T-cell (primary cell): Measurements from ENCODE around the gene CNN1. TPM values are rescaled to one million over a fixed set of nuclear protein-coding genes. Genes with fewer than 3 reads are reported as not detected.
A peak's percentile ranks its signal among the peaks of the same experiment; 100 is the strongest.
"Not testable (repeated sequence)": the region's sequence is repeated elsewhere in the genome, so short reads cannot be mapped to it uniquely, and the experiment has no call there.

Experiments used
- ATAC-seq, 4 experiments: fragments of 200-7000 bp in 3 of 4; fragments of 150-1000 bp in 1 of 4; cut with Tn5 transposase; replicated peaks in 1 of 4; 1 replicate in 3 of 4; 2 replicates in 1 of 4; pipeline ENCODE4 v1.10.0; 2021; ENCODE audit warnings: moderate library complexity in 3 of 4, mild to moderate bottlenecking in 2 of 4, moderate number of reproducible peaks in 1 of 4
- CTCF ChIA-PET, 2 donors: fragments of 300-600 bp; sonication (Branson Sonifier 250); formaldehyde crosslinking; loops; one replicate each; lab custom pipeline; 2022; ENCODE audit warnings: antibody characterized with exemption in 2 of 2; lab: Charles Lee
- POLR2A ChIA-PET, 2 donors: fragments of 300-600 bp; sonication (Branson Sonifier 250); formaldehyde crosslinking; loops; one replicate each; lab custom pipeline; 2022; ENCODE audit warnings: antibody characterized with exemption in 2 of 2; lab: Charles Lee
- DNase-seq, 35 experiments: peaks; one replicate each; pipeline versions ENCODE4 v3.0.0 to v3.0.0-alpha.2; 2013 to 2023
- H3K27ac ChIP-seq: one replicate; pipeline ENCODE4 v1.5.1; 2013; ENCODE audit warnings: low read length
- H3K27me3 ChIP-seq, 2 experiments: replicated peaks in 1 of 2; 1 replicate in 1 of 2; 2 replicates in 1 of 2; pipeline versions ENCODE4 v1.6.1 to v1.7.0; 2013; ENCODE audit warnings: low read length in 1 of 2, mixed read lengths in 1 of 2; ENCODE audit not compliant: control insufficient read depth in 2 of 2, insufficient read depth in 2 of 2; ENCODE audit errors: extremely low read depth in 1 of 2
- H3K36me3 ChIP-seq, 2 donors: 1 replicate in 1 of 2; 2 replicates in 1 of 2; pipeline versions ENCODE4 v1.6.1 to v1.7.0; 2013; ENCODE audit warnings: low read length in 1 of 2; ENCODE audit not compliant: control insufficient read depth in 2 of 2, insufficient read depth in 1 of 2; ENCODE audit errors: extremely low read depth in 1 of 2
- H3K4me1 ChIP-seq, 2 experiments: 1 replicate in 1 of 2; 2 replicates in 1 of 2; pipeline versions ENCODE4 v1.6.1 to v1.7.0; 2013; ENCODE audit warnings: low read length in 2 of 2, mixed read lengths in 1 of 2; ENCODE audit not compliant: insufficient read depth in 2 of 2, control insufficient read depth in 1 of 2; ENCODE audit errors: extremely low read depth in 1 of 2
- H3K4me3 ChIP-seq, 2 donors: 1 replicate in 1 of 2; 2 replicates in 1 of 2; pipeline versions ENCODE4 v1.5.1 to v1.7.0; 2013; ENCODE audit warnings: mild to moderate bottlenecking in 2 of 2, low read length in 1 of 2, moderate library complexity in 1 of 2; ENCODE audit not compliant: control insufficient read depth in 1 of 2; ENCODE audit errors: extremely low read depth in 1 of 2
- H3K9me3 ChIP-seq: 2 replicates; pipeline ENCODE4 v1.7.0; 2013
- H3K27ac Mint-ChIP-seq, 2 donors: one replicate each; pipeline ENCODE4 v1.8.0; 2020 to 2021; ENCODE audit warnings: mild to moderate bottlenecking in 2 of 2, mixed read lengths in 2 of 2
- H3K27me3 Mint-ChIP-seq, 2 donors: one replicate each; pipeline ENCODE4 v1.8.0; 2021 to 2022; ENCODE audit warnings: mixed read lengths in 2 of 2
- H3K36me3 Mint-ChIP-seq: one replicate; pipeline ENCODE4 v1.8.0; 2021; ENCODE audit warnings: mixed read lengths
- H3K4me1 Mint-ChIP-seq, 3 donors: one replicate each; pipeline ENCODE4 v1.8.0; 2020 to 2022; ENCODE audit warnings: mixed read lengths in 3 of 3, mild to moderate bottlenecking in 1 of 3
- H3K4me3 Mint-ChIP-seq, 3 donors: one replicate each; pipeline ENCODE4 v1.8.0; 2020 to 2022; ENCODE audit warnings: mild to moderate bottlenecking in 3 of 3, mixed read lengths in 3 of 3, moderate library complexity in 3 of 3
- H3K9me3 Mint-ChIP-seq, 3 donors: one replicate each; pipeline ENCODE4 v1.8.0; 2020 to 2022; ENCODE audit warnings: mixed read lengths in 3 of 3
- WGBS: methylation state at CpG from one replicate; pipeline ENCODE4 v1.1.5; 2013; ENCODE audit warnings: missing lambda C conversion rate; ENCODE audit not compliant: insufficient coverage; 5-methylcytosine and 5-hydroxymethylcytosine counted together
- total RNA-seq, 35 experiments: library from RNA in 6 of 35; stranded (reverse) in 6 of 35; fragments of 120-200 nt in 1 of 35; gene quantifications; one replicate each; pipeline versions ENCODE4 v1.2.1 to v1.2.4 and lab custom pipeline; 2013 to 2026

Gene CNN1
- total RNA-seq, 5 donors from 2014 or later (not counting 1 experiment from before 2014, with no cell fraction given), result 0.26 to 0.96 (median 0.51) TPM; not detected in 2

GRCh38 chr19:11566164-11566563 is 27.5 kb downstream of the CNN1 start:
- ATAC-seq (no peak), DNase-seq (no peak)
- H3K4me3 Mint-ChIP-seq, result no peak overlapping the region
- no peak overlapping the region for H3K27ac Mint-ChIP-seq
- no peak overlapping the region for H3K4me3 ChIP-seq
- peaks cover 3% of the 10 kb centered on the region for H3K36me3 Mint-ChIP-seq
- H3K4me1 ChIP-seq, result peaks cover 0 to 2% of the 10 kb centered on the region in 2 experiments
- no peaks in the 10 kb centered on the region for H3K9me3 ChIP-seq
- WGBS, result 78% methylated on average over 2 of the region's 2 CpGs
- H3K27ac ChIP-seq, result no peak overlapping the region
- H3K9me3 Mint-ChIP-seq, result no peaks in the 10 kb centered on the region
- CTCF ChIA-PET, result interaction anchor here in 1 of 2 donors (0.6 kb wide), 1 partner anchor 134 kb away, joined by 4 read pairs; no protein-coding TSS in a partner anchor
- H3K4me1 Mint-ChIP-seq, result peaks cover 0 to 8% (median 2%) of the 10 kb centered on the region in 3 donors
- H3K27me3 Mint-ChIP-seq, result no peaks in the 10 kb centered on the region
- no peaks in the 10 kb centered on the region for H3K27me3 ChIP-seq
- peaks cover 0 to 5% of the 10 kb centered on the region in 2 donors for H3K36me3 ChIP-seq
- POLR2A ChIA-PET, result no interaction called here

DNA sequence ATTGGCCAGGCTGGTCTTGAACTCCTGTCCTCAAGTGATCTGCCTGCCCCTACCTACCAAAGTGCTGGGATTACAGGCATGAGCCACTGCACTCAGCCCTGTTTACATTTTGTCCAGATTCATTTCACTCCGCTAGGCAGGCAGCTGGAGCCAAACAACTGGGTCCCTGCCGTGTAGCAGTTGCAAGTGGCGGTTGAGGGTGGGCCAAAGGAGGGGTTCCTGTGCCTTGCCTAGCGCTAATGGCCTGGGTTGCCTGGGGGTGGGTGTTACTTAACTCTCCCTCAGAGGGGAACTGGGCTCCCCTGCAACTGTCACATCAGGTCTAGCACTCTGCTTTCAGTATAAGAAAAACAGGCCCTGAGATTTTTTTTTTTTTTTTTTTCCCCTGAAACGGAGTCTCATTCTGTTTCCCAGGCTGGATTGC is 31.4 kb downstream of the CNN1 start:
- Histone ChIP-seq H3K4me1 (peaks cover 0 to 2% of the 10 kb centered on the region in 2 experiments), H3K27me3 (no peaks in the 10 kb centered on the region), H3K36me3 (peaks cover 3 to 10% of the 10 kb centered on the region in 2 donors), H3K4me3 (no peak overlapping the region), H3K27ac (no peak overlapping the region), H3K9me3 (no peaks in the 10 kb centered on the region)
- no peak for DNase-seq
- Mint-ChIP-seq H3K27me3 (no peaks in the 10 kb centered on the region), H3K27ac (no peak overlapping the region), H3K4me3 (no peak overlapping the region), H3K36me3 (peaks cover 3% of the 10 kb centered on the region), H3K9me3 (no peaks in the 10 kb centered on the region), H3K4me1 (peaks cover 0 to 5% (median 0%) of the 10 kb centered on the region in 3 donors)
- no peak for ATAC-seq
- 80% methylated on average over 2 of the region's 5 CpGs for WGBS
- ChIA-PET CTCF (no interaction called here), POLR2A (no interaction called here)

DNA sequence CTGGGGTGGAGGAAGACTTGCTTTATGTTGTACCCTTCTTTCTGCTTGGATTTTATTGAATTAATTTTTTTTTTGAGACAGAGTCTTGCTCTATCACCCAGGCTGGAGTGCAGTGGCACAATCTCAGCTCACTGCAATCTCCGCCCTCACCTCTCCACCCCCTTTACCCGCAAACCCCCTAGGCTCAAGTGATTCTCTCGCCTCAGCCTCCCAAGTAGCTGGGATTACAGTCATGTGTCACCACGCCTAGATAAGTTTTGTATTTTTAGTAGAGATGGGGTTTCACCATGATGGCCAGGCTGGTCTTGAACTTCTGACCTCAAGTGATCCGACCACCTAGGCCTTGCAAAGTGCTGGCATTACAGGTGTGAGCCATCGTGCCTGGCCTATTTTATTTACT is 34.7 kb downstream of the CNN1 start:
- 83% methylated on average over 1 of the region's 6 CpGs for WGBS
- ATAC-seq, H3K4me3 ChIP-seq, H3K9me3 ChIP-seq, H3K27ac Mint-ChIP-seq, H3K36me3 Mint-ChIP-seq, H3K4me3 Mint-ChIP-seq, H3K9me3 Mint-ChIP-seq, POLR2A ChIA-PET, DNase-seq, H3K27me3 Mint-ChIP-seq, H3K27me3 ChIP-seq, H3K4me1 Mint-ChIP-seq, H3K27ac ChIP-seq: not testable (repeated sequence)
- CTCF ChIA-PET, result interaction anchor here in 1 of 2 donors (0.7 kb wide), 1 partner anchor 115 kb away, joined by 3 read pairs; no protein-coding TSS in a partner anchor
- H3K4me1 ChIP-seq, result peaks cover 5 to 11% of the 10 kb centered on the region in 2 experiments
- peaks cover 9 to 16% of the 10 kb centered on the region in 2 donors for H3K36me3 ChIP-seq

- H3K36me3 Mint-ChIP-seq, H3K9me3 Mint-ChIP-seq, ATAC-seq, H3K27me3 ChIP-seq, H3K4me3 Mint-ChIP-seq, CTCF ChIA-PET, H3K27ac ChIP-seq, POLR2A ChIA-PET, H3K27ac Mint-ChIP-seq, H3K9me3 ChIP-seq, DNase-seq, H3K4me1 Mint-ChIP-seq, H3K4me3 ChIP-seq, H3K27me3 Mint-ChIP-seq: not testable (repeated sequence)
- 70% methylated on average over 2 of the region's 4 CpGs for WGBS
- Histone ChIP-seq H3K4me1 (peaks cover 5 to 15% of the 10 kb centered on the region in 2 experiments), H3K36me3 (peaks cover 9 to 16% of the 10 kb centered on the region in 2 donors)
These were observed 35.1 kb downstream of the CNN1 start for GRCh38 chr19:11573763-11574162.

DNA sequence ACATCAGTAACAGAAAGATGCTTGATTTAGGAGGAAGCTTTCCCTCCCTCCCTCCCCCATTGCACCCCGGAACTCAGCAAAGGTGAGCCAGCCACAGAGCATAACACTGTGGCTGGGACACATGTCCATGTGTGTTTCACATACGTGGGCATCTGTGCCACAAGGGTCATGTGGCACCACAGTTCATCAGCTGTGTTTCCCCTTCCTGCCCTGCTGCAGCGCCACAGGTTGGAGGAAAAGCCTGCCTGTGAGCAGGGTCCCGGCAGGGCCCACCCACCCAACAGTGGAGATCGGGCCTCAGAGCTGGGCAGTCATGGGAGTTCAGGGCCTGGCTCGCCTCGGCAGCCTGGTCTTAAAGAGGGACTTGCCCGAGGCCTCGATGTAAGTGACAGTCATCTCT is 36.0 kb downstream of the CNN1 start:
- H3K27ac Mint-ChIP-seq, result no peak overlapping the region
- no peaks in the 10 kb centered on the region for H3K27me3 ChIP-seq
- H3K27ac ChIP-seq, result no peak overlapping the region
- H3K4me1 ChIP-seq, result peaks cover 5 to 23% of the 10 kb centered on the region in 2 experiments
- H3K27me3 Mint-ChIP-seq, result no peaks in the 10 kb centered on the region
- H3K4me3 ChIP-seq, result no peak overlapping the region
- peaks cover 9 to 16% of the 10 kb centered on the region in 2 donors for H3K36me3 ChIP-seq
- H3K4me3 Mint-ChIP-seq, result no peak overlapping the region
- ChIA-PET POLR2A (no interaction called here), CTCF (no interaction called here)
- DNase-seq (no peak), ATAC-seq (no peak)
- H3K9me3 Mint-ChIP-seq, result no peaks in the 10 kb centered on the region
- H3K9me3 ChIP-seq, result no peaks in the 10 kb centered on the region
- 68% methylated on average over 8 of the region's 9 CpGs for WGBS
- peaks cover 6% of the 10 kb centered on the region for H3K36me3 Mint-ChIP-seq
- peaks cover 5 to 12% (median 8%) of the 10 kb centered on the region in 3 donors for H3K4me1 Mint-ChIP-seq

DNA sequence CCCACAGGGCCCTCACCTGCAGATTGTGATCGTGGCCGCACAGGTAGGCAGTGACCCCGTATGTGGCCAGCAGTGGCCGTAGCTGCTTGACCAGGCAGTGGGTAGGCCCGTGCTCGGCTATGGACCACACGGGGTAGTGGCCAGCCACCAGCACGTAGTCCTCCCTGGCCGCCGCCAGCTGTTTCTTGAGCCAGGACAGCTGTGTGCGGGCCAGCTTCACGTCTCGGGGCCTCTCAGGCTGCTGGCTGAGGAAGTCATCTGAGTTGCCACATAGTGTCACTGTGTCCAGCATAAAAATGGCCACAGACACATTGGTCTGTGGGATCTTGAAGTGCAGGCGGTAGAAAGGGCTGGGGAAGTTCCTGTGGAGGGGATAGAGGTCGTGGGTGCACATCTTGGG is 37.6 kb downstream of the CNN1 start:
- peak overlapping the region in 2 of 3 donors; percentile 7 to 14 for H3K4me3 Mint-ChIP-seq
- H3K27ac ChIP-seq, result no peak overlapping the region
- peak overlapping the region in 1 of 2 donors; percentile 44 for H3K27ac Mint-ChIP-seq

More for the DNA sequence above, 37.6 kb downstream of the CNN1 start:
- Histone ChIP-seq H3K36me3 (peaks cover 9 to 16% of the 10 kb centered on the region in 2 donors), H3K4me3 (no peak overlapping the region), H3K4me1 (peaks cover 20 to 36% of the 10 kb centered on the region in 2 experiments), H3K9me3 (no peaks in the 10 kb centered on the region), H3K27me3 (no peaks in the 10 kb centered on the region)
- H3K36me3 Mint-ChIP-seq, result peaks cover 6% of the 10 kb centered on the region
- H3K9me3 Mint-ChIP-seq, result no peaks in the 10 kb centered on the region
- ATAC-seq (no peak), DNase-seq (no peak)
- CTCF ChIA-PET, result interaction anchor here (0.6 to 0.7 kb wide), 2 partner anchors 14 to 951 kb away, joined by 3 to 4 read pairs; no protein-coding TSS in a partner anchor
- H3K27me3 Mint-ChIP-seq, result no peaks in the 10 kb centered on the region
- peaks cover 12 to 20% (median 17%) of the 10 kb centered on the region in 3 donors for H3K4me1 Mint-ChIP-seq
- POLR2A ChIA-PET, result interaction anchor here (0.6 to 0.7 kb wide), 3 partner anchors 12 to 18 kb away, joined by 3 to 4 read pairs (median 4); no protein-coding TSS in a partner anchor
- WGBS, result 95% methylated on average over 15 of the region's 15 CpGs
